ENCODE data around the gene RAB40C. TPM values are rescaled to one million over a fixed set of nuclear protein-coding genes. Genes with fewer than 3 reads are reported as not detected.

Gene RAB40C
- total and polyA plus RNA-seq, 10 of the 15 experiments (the other 5 are each of a cell fraction or from before 2014, with no cell fraction given) = 0.06 to 12.8 (median 4.6) TPM

DNA sequence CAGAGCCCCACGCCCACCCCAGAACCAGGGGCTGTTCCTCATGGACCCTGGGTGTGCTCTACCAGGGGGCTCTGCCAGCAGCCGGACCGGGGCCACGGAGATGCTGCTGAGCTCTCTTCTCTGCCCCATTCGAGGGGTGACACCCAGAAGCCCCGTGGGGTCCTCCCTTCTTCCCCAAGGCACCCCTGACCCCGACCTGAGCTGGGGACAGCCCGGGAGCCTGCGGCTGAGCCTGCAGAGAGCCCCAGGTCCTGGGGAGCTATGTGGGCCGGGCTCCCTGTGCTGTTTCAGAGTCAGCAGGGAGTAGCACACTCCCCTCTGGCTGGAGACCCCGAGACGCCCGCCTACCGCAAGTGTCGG, 30.9 kb upstream of the RAB40C start:
- peaks cover 4 to 9% of the 10 kb centered on the region in 2 experiments; a peak in 3 of 4 replicates for H3K27me3 ChIP-seq (replicated peaks in 1 of 2; ENCODE audit: control insufficient read depth in 2 of 2, insufficient read depth in 2 of 2, low read length in 1 of 2)
- no peak overlapping the region for H3K9ac ChIP-seq (ENCODE audit: control insufficient read depth, insufficient read depth, low read length)
- POLR2A ChIA-PET = interaction anchor here (0.6 kb wide), 1 partner anchor 442 kb away, joined by 3 read pairs; no protein-coding TSS in a partner anchor
- TF ChIP-seq TAF1 (IDR thresholded peaks at IDR 0.05; ENCODE audit: borderline replicate concordance, low read depth, low read length) = no peak
- TF ChIP-seq RUNX3 (IDR thresholded peaks at IDR 0.05; ENCODE audit: low read length) = no peak
- no peak for TF ChIP-seq SUPT20H (IDR thresholded peaks at IDR 0.05; ENCODE audit: borderline replicate concordance, control insufficient read depth, low read depth, low read length)
- WGBS (ENCODE audit: insufficient coverage, insufficient replicate concordance, low lambda C conversion rate, missing lambda C conversion rate) = 41% methylated on average over 12 of the region's 15 CpGs
- H4K20me1 ChIP-seq (ENCODE audit: control insufficient read depth, insufficient read depth) = no peaks in the 10 kb centered on the region
- in situ Hi-C loops (cut with MboI) (no loop called here), intact Hi-C loops (cut with micrococcal nuclease; ENCODE audit: unreplicated experiment) (no loop called here)
- H3K9me3 ChIP-seq (replicated peaks; ENCODE audit: control insufficient read depth, insufficient read depth, low read length) = no peaks in the 10 kb centered on the region
- DNase-seq (ENCODE audit: low read depth, low spot score) (no peak), FAIRE-seq (no peak), ATAC-seq (no peak)
- RAD21 ChIA-PET (ENCODE audit: unreplicated experiment) = no interaction called here
- no peak overlapping the region for H3K4me2 ChIP-seq (ENCODE audit: control insufficient read depth, insufficient read depth)
- H3K27ac ChIP-seq (ENCODE audit: control insufficient read depth, insufficient read depth) = no peak overlapping the region
- no peak overlapping the region for H3K4me3 ChIP-seq
- no peaks in the 10 kb centered on the region for H3K36me3 ChIP-seq (ENCODE audit: control insufficient read depth in 2 of 2, insufficient read depth in 2 of 2, low read length in 1 of 2)
- no peaks in the 10 kb centered on the region for H3K4me1 ChIP-seq (ENCODE audit: control insufficient read depth, insufficient read depth, low read length)
- H2AFZ ChIP-seq (ENCODE audit: control insufficient read depth, low read depth, low read length) = no peak overlapping the region
- H3K79me2 ChIP-seq (ENCODE audit: control insufficient read depth, insufficient read depth, low read length) = no peaks in the 10 kb centered on the region
- BruUV-seq (replicated peaks) = no TSS peak
- SMC1A ChIA-PET (ENCODE audit: uncharacterized antibody, unreplicated experiment) = no interaction called here
- CTCF ChIA-PET = no interaction called here

DNA sequence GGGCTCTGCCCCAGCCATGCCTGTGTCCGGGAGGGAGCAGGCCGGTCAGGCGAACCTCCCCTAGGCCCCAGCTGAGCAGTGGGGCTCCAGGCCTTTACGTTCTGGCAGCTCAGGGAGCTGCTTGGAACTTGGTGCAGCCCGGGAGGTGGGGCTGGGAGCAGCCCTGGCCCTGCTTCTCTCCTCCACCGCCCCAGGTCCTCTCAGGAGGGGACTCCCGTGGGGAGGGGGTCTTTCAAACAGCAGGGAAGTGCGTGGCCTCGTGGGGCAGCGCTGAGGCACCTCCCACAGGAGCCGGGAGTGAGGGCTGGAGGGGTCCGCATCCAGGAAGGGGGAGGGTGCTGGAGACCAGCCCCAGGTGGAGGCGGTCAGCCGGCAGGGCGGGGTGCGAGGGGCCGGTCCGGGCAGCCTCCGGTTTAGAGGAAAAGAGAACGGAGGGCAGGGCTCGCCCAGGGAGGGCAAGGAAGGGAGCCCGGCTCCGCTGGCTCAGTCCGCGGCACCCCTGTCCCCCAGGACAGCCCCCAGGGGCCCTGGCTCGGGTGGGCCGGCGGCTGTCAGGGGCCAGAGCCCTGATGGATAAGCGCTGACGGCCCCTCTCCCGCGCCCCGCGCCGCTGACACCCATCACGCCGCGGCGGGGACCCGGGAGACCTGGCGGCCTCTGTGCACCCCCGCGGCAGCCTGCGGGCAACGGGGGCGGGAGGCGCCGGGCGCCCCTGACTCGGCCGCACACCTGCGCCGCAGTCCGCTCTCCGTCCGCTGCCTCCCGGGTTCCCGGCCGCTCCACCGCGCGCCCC, 30.3 kb upstream of the RAB40C start:
- H3K79me2 ChIP-seq (ENCODE audit: control insufficient read depth, insufficient read depth, low read length) = no peaks in the 10 kb centered on the region
- no TSS peak for BruUV-seq (replicated peaks)
- DNase-seq (ENCODE audit: low read depth, low spot score) = no peak

More for the DNA sequence above, 30.3 kb upstream of the RAB40C start:
- Histone ChIP-seq H3K27me3 (replicated peaks in 1 of 2; ENCODE audit: control insufficient read depth in 2 of 2, insufficient read depth in 2 of 2, low read length in 1 of 2) (peaks cover 4 to 9% of the 10 kb centered on the region in 2 experiments; a peak in 3 of 4 replicates), H4K20me1 (ENCODE audit: control insufficient read depth, insufficient read depth) (no peaks in the 10 kb centered on the region), H3K27ac (ENCODE audit: control insufficient read depth, insufficient read depth) (no peak overlapping the region), H2AFZ (ENCODE audit: control insufficient read depth, low read depth, low read length) (no peak overlapping the region), H3K36me3 (ENCODE audit: control insufficient read depth in 2 of 2, insufficient read depth in 2 of 2, low read length in 1 of 2) (no peaks in the 10 kb centered on the region), H3K4me3 (no peak overlapping the region), H3K9ac (ENCODE audit: control insufficient read depth, insufficient read depth, low read length) (no peak overlapping the region), H3K4me2 (ENCODE audit: control insufficient read depth, insufficient read depth) (no peak overlapping the region), H3K9me3 (replicated peaks; ENCODE audit: control insufficient read depth, insufficient read depth, low read length) (no peaks in the 10 kb centered on the region), H3K4me1 (ENCODE audit: control insufficient read depth, insufficient read depth, low read length) (no peaks in the 10 kb centered on the region)
- in situ Hi-C loops (cut with MboI) = no loop called here
- intact Hi-C loops (cut with micrococcal nuclease; ENCODE audit: unreplicated experiment) = no loop called here
- FAIRE-seq = no peak
- RAD21 ChIA-PET (ENCODE audit: unreplicated experiment) = no interaction called here
- WGBS (ENCODE audit: insufficient coverage, insufficient replicate concordance, low lambda C conversion rate, missing lambda C conversion rate) = 21% methylated on average over 29 of the region's 62 CpGs
- TF ChIP-seq, protein P1, sequence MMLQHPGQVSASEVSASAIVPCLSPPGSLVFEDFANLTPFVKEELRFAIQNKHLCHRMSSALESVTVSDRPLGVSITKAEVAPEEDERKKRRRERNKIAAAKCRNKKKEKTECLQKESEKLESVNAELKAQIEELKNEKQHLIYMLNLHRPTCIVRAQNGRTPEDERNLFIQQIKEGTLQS (IDR thresholded peaks at IDR 0.05; ENCODE audit: borderline replicate concordance, extremely low read depth, low read depth, low read length) = no peak
- TF ChIP-seq EED (IDR thresholded peaks at IDR 0.05; ENCODE audit: low read depth) (no peak), PML (IDR thresholded peaks at IDR 0.05; ENCODE audit: low read length) (no peak), ZNF217 (IDR thresholded peaks at IDR 0.05) (no peak)
- TF ChIP-seq, protein P2, sequence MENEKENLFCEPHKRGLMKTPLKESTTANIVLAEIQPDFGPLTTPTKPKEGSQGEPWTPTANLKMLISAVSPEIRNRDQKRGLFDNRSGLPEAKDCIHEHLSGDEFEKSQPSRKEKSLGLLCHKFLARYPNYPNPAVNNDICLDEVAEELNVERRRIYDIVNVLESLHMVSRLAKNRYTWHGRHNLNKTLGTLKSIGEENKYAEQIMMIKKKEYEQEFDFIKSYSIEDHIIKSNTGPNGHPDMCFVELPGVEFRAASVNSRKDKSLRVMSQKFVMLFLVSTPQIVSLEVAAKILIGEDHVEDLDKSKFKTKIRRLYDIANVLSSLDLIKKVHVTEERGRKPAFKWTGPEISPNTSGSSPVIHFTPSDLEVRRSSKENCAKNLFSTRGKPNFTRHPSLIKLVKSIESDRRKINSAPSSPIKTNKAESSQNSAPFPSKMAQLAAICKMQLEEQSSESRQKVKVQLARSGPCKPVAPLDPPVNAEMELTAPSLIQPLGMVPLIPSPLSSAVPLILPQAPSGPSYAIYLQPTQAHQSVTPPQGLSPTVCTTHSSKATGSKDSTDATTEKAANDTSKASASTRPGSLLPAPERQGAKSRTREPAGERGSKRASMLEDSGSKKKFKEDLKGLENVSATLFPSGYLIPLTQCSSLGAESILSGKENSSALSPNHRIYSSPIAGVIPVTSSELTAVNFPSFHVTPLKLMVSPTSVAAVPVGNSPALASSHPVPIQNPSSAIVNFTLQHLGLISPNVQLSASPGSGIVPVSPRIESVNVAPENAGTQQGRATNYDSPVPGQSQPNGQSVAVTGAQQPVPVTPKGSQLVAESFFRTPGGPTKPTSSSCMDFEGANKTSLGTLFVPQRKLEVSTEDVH (IDR thresholded peaks at IDR 0.05; ENCODE audit: low read depth, partially characterized antibody) = no peak
- no peak for ATAC-seq
- POLR2A ChIA-PET = no interaction called here
- CTCF ChIA-PET = no interaction called here
- SMC1A ChIA-PET (ENCODE audit: uncharacterized antibody, unreplicated experiment) = no interaction called here
